ENCODE measurements around the gene COA8.

DNA sequence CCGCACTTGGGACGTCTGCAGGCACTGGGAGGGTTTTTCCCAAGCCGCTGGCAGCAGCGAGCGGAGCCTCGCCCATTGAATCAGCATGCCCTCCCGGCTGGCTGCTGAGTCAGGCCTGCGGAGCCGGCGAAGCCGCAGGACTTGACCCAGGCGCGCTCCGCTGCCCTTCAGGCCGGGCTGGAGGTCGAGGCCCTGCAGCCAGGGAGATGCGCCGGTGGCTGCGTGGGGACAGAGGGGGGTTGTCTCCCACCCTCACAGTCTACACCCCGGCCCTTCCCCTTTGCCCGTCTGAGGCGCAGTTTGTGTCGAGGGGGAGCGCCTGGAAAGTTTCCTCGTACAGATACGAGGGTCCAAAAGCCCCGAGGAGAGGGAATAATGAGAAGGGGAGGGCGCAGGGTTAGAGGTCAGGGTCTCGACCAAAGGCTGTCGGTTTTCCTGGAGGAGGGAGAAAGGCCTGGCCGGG is 65.5 kb downstream of the COA8 start:
- TF ChIP-seq, protein P1, sequence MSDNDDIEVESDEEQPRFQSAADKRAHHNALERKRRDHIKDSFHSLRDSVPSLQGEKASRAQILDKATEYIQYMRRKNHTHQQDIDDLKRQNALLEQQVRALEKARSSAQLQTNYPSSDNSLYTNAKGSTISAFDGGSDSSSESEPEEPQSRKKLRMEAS (IDR thresholded peaks at IDR 0.05): peak; percentile 87
- TF ChIP-seq ZBTB7A (IDR thresholded peaks at IDR 0.05; ENCODE audit: low read depth) (0 out of 2 replicates have a peak, but pooled peaks have one; percentile 51), TEAD4 (IDR thresholded peaks at IDR 0.05) (no peak), CEBPB (IDR thresholded peaks at IDR 0.05) (no peak), TCF12 (IDR thresholded peaks at IDR 0.05; ENCODE audit: low read depth) (no peak; the same call in none of the 2 replicates), YY1 (IDR thresholded peaks at IDR 0.05; ENCODE audit: low read depth) (0 out of 2 replicates have a peak, but pooled peaks have one; percentile 29), EP300 (IDR thresholded peaks at IDR 0.05; ENCODE audit: borderline replicate concordance) (no peak), CREB1 (IDR thresholded peaks at IDR 0.05; ENCODE audit: low read depth) (no peak), RAD21 (IDR thresholded peaks at IDR 0.05; ENCODE audit: low read depth) (no peak), EGR1 (IDR thresholded peaks at IDR 0.05) (no peak), TAF1 (IDR thresholded peaks at IDR 0.05; ENCODE audit: low read depth) (peak; percentile 34; the same call in 1 of the 2 replicates), NFIC (IDR thresholded peaks at IDR 0.05) (peak; percentile 27)
- TF ChIP-seq, protein P2, sequence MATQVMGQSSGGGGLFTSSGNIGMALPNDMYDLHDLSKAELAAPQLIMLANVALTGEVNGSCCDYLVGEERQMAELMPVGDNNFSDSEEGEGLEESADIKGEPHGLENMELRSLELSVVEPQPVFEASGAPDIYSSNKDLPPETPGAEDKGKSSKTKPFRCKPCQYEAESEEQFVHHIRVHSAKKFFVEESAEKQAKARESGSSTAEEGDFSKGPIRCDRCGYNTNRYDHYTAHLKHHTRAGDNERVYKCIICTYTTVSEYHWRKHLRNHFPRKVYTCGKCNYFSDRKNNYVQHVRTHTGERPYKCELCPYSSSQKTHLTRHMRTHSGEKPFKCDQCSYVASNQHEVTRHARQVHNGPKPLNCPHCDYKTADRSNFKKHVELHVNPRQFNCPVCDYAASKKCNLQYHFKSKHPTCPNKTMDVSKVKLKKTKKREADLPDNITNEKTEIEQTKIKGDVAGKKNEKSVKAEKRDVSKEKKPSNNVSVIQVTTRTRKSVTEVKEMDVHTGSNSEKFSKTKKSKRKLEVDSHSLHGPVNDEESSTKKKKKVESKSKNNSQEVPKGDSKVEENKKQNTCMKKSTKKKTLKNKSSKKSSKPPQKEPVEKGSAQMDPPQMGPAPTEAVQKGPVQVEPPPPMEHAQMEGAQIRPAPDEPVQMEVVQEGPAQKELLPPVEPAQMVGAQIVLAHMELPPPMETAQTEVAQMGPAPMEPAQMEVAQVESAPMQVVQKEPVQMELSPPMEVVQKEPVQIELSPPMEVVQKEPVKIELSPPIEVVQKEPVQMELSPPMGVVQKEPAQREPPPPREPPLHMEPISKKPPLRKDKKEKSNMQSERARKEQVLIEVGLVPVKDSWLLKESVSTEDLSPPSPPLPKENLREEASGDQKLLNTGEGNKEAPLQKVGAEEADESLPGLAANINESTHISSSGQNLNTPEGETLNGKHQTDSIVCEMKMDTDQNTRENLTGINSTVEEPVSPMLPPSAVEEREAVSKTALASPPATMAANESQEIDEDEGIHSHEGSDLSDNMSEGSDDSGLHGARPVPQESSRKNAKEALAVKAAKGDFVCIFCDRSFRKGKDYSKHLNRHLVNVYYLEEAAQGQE (IDR thresholded peaks at IDR 0.05; ENCODE audit: low read depth): no peak
- TF ChIP-seq, protein P3, sequence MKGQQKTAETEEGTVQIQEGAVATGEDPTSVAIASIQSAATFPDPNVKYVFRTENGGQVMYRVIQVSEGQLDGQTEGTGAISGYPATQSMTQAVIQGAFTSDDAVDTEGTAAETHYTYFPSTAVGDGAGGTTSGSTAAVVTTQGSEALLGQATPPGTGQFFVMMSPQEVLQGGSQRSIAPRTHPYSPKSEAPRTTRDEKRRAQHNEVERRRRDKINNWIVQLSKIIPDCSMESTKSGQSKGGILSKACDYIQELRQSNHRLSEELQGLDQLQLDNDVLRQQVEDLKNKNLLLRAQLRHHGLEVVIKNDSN (IDR thresholded peaks at IDR 0.05): no peak

Measured in Ishikawa (cell line).